ENCODE measurements around the gene FBXO28.

The FBXO28 gene

GRCh38 chr1:224168859-224169380, 55.0 kb downstream of the FBXO28 start:
- TF ChIP-seq, protein P1, sequence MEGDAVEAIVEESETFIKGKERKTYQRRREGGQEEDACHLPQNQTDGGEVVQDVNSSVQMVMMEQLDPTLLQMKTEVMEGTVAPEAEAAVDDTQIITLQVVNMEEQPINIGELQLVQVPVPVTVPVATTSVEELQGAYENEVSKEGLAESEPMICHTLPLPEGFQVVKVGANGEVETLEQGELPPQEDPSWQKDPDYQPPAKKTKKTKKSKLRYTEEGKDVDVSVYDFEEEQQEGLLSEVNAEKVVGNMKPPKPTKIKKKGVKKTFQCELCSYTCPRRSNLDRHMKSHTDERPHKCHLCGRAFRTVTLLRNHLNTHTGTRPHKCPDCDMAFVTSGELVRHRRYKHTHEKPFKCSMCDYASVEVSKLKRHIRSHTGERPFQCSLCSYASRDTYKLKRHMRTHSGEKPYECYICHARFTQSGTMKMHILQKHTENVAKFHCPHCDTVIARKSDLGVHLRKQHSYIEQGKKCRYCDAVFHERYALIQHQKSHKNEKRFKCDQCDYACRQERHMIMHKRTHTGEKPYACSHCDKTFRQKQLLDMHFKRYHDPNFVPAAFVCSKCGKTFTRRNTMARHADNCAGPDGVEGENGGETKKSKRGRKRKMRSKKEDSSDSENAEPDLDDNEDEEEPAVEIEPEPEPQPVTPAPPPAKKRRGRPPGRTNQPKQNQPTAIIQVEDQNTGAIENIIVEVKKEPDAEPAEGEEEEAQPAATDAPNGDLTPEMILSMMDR (IDR thresholded peaks at IDR 0.05; ENCODE audit: insufficient read depth, missing control alignments), result no peak
- FAIRE-seq, result no peak
- no peak for DNase-seq (ENCODE audit: insufficient read length, low spot score)

DNA sequence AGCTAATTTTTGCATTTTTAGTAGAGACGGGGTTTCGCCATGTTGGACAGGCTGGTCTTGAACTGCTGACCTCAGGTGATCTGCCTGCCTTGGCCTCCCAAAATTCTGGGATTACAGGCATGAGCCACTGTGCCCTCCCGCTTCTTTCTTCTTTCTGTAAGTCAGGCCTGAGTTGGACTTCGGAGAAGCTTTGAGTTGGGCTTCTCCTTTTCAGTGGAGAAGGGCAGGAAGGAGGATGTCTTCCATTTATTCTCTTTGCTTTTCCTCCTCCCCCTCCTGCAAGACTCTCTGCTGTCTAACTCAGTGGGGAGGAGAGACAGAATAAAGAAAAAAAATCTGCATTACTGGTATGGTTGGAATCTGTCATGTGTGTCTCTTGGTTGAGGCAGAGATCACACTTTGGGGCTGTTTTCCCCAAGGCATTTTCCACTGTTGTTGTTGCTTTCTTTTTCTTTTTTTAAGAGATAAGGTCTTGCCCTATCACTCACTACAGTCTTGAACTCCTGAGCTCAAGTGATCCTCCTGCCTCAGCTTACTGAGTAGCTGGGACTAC, 55.9 kb downstream of the FBXO28 start:
- TF ChIP-seq, protein P1 (IDR thresholded peaks at IDR 0.05; ENCODE audit: insufficient read depth, missing control alignments), result no peak
- no peak for FAIRE-seq
- no peak for DNase-seq (ENCODE audit: insufficient read length, low spot score)

- FAIRE-seq (no peak), DNase-seq (ENCODE audit: insufficient read length, low spot score) (no peak)
- TF ChIP-seq, protein P1 (IDR thresholded peaks at IDR 0.05; ENCODE audit: insufficient read depth, missing control alignments), result no peak
Observed at GRCh38 chr1:224170343-224170742, 56.4 kb downstream of the FBXO28 start.

DNA sequence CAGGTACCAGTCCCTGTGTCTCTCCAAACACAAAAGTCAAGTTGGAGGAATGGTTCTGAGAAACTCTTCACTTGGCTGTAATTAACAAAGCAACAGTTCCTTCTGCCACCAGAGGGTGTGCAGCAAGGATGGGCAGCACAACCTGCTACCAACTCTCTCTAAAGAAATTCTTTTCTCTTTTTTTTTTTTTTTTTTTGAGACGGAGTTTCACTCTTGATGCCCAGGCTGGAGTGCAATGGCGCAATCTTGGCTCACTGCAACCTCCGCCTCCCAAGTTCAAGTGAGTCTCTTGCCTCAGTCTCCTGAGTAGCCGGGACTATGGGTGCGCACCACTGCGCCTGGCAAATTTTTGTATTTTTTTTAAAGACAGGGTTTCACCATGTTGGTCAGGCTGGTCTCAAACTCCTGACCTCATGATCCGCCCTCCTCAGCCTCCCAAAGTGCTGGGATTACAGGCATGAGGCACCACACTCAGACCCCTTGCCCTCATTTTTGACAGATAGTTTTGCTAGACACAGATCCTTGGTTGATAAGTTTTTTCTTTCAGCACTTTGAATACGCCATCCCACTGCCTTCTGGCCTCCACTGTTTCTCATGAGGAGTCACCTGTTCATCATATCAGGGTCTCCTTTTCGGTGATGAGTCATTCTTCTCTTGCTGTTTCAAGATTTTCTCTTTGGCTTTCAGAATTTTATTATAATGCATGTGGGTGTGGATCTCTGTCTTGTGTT, 57.0 kb downstream of the FBXO28 start:
- FAIRE-seq (no peak), DNase-seq (ENCODE audit: insufficient read length, low spot score) (no peak)
- TF ChIP-seq, protein P1 (IDR thresholded peaks at IDR 0.05; ENCODE audit: insufficient read depth, missing control alignments), result peak; percentile 27

DNA sequence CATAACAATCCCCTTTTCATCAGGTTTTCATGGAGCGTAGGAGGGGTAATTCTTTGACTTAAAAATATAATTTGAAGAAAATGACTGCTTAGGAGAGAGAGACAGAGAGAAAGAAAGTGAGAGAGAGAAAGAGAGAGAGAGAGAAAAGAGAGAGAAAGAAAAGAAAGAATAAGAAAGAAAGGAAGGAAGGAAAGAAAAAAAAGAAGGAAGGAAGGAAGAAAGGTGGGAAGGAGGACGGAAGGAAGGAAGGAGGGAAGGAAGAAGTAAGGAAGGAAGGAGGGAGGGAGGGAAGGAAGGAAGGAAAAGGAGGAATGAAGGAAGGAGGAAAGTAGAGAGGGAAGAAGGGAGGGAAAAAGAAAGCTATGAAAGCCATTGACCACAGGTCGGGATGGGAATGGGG, 58.3 kb downstream of the FBXO28 start:
- DNase-seq (ENCODE audit: insufficient read length, low spot score) (no peak), FAIRE-seq (no peak)

DNA sequence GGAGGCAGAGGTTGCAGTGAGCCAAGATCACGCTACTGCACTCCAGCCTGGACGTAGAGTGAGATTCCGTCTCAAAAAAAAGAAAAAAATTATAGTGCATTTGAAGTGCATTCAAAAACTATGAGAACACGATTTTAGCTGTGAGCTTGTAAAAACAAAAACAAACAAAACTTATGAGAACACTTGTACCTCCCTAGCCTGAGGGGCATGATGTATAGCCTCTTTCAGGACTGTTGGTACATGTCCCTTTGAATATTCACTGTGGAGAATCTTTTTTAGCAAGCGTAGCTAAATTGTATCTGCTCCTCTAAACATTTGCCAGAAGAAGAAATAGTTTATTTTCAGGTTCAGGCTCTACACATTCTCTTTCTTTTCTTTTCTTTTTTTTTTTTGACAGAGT, 59.6 kb downstream of the FBXO28 start:
- TF ChIP-seq, protein P1 (IDR thresholded peaks at IDR 0.05; ENCODE audit: insufficient read depth, missing control alignments), result no peak
- DNase-seq (ENCODE audit: insufficient read length, low spot score) (no peak), FAIRE-seq (no peak)

More for the DNA sequence above, 58.3 kb downstream of the FBXO28 start:
- TF ChIP-seq, protein P1 (IDR thresholded peaks at IDR 0.05; ENCODE audit: insufficient read depth, missing control alignments), result no peak

GRCh38 chr1:224175617-224176016, 61.7 kb downstream of the FBXO28 start:
- FAIRE-seq (no peak), DNase-seq (ENCODE audit: insufficient read length, low spot score) (no peak)
- TF ChIP-seq, protein P1 (IDR thresholded peaks at IDR 0.05; ENCODE audit: insufficient read depth, missing control alignments), result no peak

Measured in D721Med (cell line).